HG02870 (cell line): Measurements from ENCODE around the gene NKTR.

Source experiments
- ATAC-seq: cut with Tn5 transposase; IDR thresholded peaks from one replicate; pipeline ENCODE4 v1.9.1; 2021; ENCODE audit warnings: mild to moderate bottlenecking, moderate library complexity; ENCODE audit not compliant: unreplicated experiment

The NKTR gene

DNA sequence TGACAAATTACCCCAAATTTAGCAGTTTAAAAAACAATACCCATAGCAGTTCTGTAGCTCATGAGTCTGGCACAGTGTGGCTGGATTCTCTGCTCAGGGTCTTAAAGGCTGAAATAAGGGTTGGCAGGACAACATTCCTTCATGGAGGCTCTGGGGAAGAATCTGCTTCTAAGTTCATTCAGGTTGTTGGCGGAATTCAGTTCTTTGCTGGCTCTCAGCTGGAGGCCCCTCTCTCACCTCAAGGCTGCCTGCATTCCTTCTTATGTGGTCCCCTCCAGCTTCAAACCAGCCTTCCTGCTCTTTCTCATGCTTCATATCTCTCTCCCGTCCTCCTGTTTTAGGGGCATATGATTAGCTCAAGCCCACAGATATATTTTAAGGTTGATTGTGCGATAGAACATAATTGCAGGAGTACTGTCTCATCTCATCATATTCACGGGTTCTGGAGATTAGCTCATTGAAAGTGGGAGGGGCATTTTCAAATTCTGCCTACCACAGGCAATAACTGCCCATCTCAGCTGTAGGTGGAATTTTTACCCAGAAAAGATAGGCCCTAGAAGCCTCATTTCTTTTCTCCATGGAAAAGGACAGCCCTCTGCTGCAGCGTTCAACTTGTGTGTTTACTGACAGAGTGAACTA is 47.5 kb downstream of the NKTR start:
- no peak for ATAC-seq

DNA sequence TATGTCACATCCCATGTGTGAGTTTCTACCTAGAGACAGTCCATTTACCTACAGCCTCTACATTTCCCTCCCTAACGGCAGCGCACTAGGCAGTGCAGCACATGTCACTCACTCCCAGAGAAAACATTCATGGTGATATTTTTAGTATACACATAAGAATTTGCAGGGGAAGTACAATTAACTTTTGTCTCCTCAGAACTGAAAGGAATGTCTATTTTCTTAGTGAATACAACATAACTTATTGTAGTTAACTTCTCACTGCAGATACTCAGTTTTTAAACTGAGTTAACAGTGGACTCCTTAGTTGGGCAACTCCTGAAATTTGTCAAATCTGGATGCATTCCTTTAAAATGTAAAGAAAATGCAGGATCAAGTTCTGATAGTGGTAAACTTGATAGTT is 48.5 kb downstream of the NKTR start:
- ATAC-seq = no peak

DNA sequence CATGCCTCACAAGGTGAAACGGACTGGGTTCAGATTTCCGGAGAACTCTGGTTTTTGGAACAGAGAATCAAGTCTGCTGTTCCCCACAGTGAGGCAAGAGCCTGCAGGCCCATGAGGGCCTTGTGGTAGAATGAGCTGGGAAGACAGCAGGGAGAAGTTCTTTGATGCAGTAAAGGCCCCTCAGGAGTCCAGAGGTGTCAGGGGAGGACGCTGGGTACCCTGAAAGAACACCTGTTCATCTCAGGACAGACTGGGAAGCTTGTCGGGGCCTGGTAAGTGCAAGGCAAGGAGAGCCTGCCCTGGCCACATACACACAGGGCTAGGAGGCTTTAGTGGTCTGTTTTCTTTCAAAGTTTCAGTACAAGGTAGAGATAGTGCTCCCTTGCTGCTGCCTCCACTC is 49.3 kb downstream of the NKTR start:
- ATAC-seq = no peak

DNA sequence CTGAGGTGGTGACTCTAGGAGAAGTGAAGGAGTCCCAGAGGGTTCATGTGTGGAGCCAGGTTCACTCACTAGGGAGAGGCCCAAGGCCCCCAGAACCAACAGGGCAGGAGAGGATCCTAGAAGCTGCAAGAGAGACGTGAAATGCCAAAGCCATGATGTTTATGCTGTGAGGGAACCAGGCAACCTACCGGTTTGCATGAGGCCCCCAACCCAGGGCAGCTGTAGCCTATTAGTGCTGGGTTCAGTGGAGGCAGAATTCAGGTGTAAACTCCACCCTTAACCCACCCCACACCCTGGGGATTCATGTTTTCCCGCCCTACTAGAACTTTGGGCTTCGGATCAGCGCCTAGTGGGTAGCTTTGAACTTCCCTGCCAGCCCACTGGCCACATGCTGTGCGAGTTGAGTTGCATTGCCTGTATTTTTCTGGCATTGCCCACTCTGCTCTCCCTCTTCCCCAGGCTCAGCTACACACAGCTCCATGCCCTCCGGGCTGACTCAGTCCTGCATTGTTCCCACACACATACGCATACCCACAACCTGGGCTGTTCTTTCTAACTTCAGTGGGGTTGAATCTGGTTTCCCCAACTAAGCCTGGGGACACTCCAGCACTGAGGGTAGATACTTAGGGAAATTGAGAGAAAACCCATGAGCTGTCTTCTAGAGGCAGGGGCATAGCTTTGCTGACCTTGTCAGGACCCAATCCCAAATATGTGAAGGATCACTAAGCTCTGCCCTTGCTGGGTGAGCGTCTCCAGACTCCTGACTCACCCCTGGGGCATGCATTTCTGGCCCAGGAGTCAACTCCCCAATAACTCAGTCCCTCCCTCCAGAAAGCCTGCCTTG is 51.0 kb downstream of the NKTR start:
- ATAC-seq = no peak

GRCh38 chr3:42652251-42652610 is 51.7 kb downstream of the NKTR start:
- ATAC-seq = no peak

GRCh38 chr3:42652611-42653302 is 52.3 kb downstream of the NKTR start:
- ATAC-seq = no peak

DNA sequence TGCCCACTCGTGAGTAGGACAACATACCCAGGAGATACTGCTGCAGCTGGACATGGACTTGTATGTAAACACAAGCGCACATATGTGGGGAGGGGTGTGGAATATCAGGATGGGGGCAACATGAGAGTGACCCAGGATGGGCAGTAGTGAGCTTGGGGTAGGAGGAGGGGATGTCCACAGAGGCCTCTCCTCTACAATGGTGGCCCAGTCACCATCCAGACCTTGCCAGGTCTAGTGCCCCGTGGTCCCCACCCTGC is 52.7 kb downstream of the NKTR start:
- no peak for ATAC-seq

DNA sequence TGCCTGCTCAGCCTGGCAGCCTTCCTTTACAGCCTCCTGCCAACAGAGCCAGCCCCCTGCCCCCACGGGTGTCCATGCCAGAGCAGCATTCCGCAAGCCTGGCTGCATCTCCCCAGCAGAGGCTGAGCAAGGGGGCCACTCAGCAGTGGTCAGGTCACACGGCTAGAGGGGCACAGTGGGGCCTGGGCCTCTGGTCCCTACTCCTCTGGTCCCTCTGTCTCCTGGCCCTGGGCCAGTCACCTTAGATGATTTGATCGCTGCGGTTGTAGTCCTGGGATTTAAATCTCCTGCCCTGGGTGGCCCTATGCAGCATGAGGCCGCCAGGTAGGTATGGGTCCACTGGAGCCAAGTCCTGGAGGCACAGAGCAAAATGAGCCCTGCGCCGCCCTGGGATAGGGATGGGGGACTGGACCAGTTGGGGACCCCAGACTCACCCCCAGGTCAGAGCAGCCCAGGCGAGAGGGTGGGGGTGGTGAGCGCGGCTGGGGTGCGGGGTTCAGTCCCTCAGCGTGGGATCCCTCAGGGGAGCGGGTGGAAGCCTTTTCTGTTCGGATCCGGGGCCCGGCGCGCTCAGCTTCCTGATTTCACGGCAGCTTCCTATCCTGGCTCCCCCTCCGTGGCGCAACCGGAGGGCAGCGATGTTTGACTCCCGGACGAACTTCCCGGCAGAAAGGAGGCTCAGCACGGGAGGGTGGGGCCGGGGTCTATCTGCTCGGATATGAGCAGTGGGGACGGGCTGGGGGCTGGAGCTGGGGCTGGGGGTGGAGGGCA is 53.3 kb downstream of the NKTR start, which contains the start of gene ZBTB47:
TSS of gene ZBTB47 (plus strand) at position 138 of the 771 bp plus-strand sequence. CDS start 4,659 bp downstream, outside the sequence.
- no peak for ATAC-seq

DNA sequence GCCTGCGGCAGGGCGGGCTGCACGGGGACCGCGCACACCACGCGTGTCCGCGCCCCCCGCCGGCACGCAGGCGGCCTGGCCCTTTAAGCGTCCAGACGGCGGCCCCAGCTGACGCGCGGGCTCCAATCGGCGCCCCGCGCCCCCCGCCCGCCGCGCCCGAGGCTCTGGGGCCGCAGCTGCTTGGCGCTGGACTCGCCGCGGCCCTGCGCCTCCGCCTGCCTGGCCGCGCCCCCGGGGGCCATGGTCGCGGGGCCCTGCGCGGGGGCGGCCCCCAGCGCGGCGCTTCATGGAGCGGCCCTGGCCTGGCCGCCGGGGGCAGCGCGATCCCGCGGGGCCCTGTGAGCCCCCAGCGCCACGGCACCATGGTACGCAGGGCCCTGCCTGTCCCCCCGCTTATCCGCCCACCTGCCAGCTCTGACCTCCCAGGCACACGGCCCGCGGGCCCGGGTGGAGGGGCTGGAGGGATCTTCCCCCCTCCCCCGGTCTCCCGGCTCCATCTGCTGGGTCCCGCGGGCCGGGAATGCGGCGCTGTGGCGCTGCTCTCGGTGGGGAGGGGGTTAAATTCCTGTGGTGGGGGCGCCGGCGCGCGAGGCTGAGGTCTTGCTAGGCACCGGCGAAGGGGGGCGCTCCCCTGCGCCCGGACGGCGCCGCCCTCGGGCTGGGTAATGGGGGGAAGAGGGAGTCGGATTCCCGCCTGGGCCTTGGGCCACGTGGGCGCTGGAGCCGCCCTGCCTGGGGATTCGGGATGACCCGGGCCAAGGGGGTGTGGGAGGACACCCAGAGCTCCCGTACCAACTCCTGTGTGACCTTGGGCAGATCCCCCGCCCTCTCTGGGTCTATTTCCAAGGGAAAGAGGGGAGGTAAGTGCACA is 54.1 kb downstream of the NKTR start:
- ATAC-seq = no peak

DNA sequence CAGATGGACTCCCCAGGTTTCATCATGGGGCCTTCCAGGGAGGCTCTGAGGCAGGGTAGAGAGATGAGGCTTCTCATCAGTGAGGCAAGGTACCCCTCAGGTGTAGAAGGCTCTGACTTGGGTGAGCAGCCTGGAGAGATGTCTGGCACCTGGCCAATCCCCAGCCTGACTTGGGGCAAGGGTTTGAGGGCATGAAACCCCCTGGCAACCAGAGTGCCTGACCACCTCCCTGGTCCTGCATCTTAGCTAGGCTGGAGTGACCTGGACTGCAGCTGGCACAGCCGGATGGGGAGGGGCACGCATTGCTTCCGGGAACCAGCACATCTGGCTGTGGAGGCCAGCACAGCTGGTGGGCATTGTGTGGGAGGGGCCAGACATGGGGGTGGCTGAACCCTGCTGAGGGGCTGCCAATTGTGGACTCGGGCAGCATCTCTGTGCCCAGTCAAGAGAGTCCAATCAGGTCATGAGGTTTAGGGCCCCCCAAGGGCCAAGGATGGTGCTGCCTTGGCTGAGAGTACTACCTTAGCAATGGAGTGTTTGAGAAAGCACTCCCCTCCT is 54.9 kb downstream of the NKTR start:
- ATAC-seq = no peak

DNA sequence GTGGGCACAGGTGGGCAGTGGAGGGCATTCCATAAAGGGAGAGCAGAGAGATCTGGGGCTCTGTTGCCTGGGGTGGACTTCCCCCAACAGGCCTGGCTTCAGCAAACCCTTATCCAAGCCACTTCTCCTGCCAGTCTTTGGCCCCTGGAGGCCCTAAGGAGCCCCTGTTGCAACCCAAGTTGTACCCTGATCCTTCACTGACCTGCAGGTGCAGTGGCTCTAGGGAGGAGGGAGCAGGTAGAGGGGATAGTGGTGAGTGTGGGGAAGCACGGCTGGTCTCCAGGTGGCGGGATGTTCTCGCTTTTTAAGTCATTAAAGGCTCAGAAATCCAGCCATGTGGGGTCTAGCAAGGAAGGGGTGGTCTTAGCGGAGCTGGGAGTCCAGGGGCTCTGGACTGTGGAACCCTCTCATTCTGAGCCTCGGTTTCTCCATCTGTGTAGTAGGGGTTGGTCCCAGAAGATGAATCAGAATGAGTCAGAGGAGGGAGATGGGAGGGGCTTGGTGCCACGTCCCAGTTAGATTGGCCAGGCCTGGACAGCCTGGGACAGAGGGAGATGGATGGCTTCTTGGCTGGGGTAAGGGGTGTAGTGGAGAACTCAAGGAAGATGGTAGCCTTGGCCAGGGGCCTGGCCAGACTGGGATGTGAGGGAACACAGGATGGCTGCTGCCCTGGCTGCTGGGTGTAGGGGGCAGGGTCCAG is 55.6 kb downstream of the NKTR start:
- no peak for ATAC-seq

GRCh38 chr3:42656680-42657610 is 56.5 kb downstream of the NKTR start:
- no peak for ATAC-seq

- no peak for ATAC-seq
These were observed 57.2 kb downstream of the NKTR start for GRCh38 chr3:42657675-42658074.

DNA sequence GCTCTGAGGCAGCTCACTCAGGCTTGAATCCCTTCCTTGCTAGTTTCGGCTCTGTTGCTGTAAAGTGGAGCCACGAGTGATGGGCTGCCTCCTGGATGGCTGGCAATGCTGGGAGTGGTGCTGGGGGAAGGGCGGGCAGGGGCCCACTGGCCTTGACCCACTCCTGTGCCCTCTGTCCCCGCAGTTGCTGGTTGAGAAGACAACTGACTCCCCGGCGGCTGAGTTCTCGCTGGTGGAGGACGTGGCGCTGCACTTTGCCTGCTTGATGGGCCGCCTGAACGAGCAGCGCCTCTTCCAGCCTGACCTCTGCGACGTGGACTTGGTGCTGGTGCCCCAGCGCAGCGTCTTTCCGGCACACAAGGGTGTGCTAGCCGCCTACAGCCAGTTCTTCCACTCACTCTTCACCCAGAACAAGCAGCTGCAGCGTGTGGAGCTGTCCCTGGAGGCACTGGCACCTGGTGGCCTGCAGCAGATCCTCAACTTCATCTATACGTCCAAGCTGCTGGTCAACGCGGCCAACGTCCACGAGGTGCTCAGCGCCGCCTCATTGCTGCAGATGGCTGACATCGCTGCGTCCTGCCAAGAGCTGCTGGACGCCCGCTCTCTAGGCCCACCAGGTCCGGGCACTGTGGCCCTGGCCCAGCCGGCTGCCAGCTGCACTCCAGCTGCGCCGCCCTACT is 57.7 kb downstream of the NKTR start:
- no peak for ATAC-seq

- no peak for ATAC-seq
These were observed 58.4 kb downstream of the NKTR start for GRCh38 chr3:42658771-42659390.

GRCh38 chr3:42659451-42660130 is 59.1 kb downstream of the NKTR start:
- no peak for ATAC-seq
